Activated naive CD4-positive, alpha-beta T cell treated with anti-CD3 and anti-CD28 coated beads, Interleukin-2, amount 50 U/mL, for 16 hours (primary cell): ENCODE results near the gene HSP90AB1.
"Not testable (repeated sequence)": the region's sequence is repeated elsewhere in the genome, so short reads cannot be mapped to it uniquely, and the experiment has no call there.

ENCODE experiments used
- DNase-seq: peaks from one replicate; pipeline ENCODE4 v3.0.0-alpha.2; 2020

The HSP90AB1 gene

GRCh38 chr6:44222486-44223318, 24.2 kb upstream of the HSP90AB1 start:
- DNase-seq, result no peak

- DNase-seq, result peak; percentile 88
Observed at GRCh38 chr6:44223319-44224028, 23.4 kb upstream of the HSP90AB1 start, which contains the start of gene SLC29A1. TSS of gene SLC29A1 (plus strand) at chr6:44223595. CDS start at chr6:44227314, 3,719 bp downstream.

GRCh38 chr6:44224029-44224964, 22.6 kb upstream of the HSP90AB1 start:
- peak; percentile 34 for DNase-seq

GRCh38 chr6:44224965-44225305, 22.0 kb upstream of the HSP90AB1 start:
- DNase-seq, result no peak

GRCh38 chr6:44225579-44226325, 21.1 kb upstream of the HSP90AB1 start:
- DNase-seq, result no peak

GRCh38 chr6:44226368-44227147, 20.3 kb upstream of the HSP90AB1 start:
- DNase-seq, result no peak

- DNase-seq, result no peak
Observed at GRCh38 chr6:44227148-44227793, 19.6 kb upstream of the HSP90AB1 start.

- no peak for DNase-seq
Observed at GRCh38 chr6:44228031-44228430, 18.9 kb upstream of the HSP90AB1 start.

- DNase-seq, result no peak
Observed at GRCh38 chr6:44228433-44228832, 18.5 kb upstream of the HSP90AB1 start.

- no peak for DNase-seq
Observed at GRCh38 chr6:44228836-44229235, 18.1 kb upstream of the HSP90AB1 start.

GRCh38 chr6:44229376-44230033, 17.4 kb upstream of the HSP90AB1 start:
- no peak for DNase-seq

GRCh38 chr6:44230034-44230675, 16.7 kb upstream of the HSP90AB1 start:
- no peak for DNase-seq

- not testable (repeated sequence) for DNase-seq
Observed at GRCh38 chr6:44231426-44231825, 15.5 kb upstream of the HSP90AB1 start.

- DNase-seq, result no peak
Observed at GRCh38 chr6:44232676-44233566, 14.0 kb upstream of the HSP90AB1 start.

GRCh38 chr6:44233567-44234100, 13.3 kb upstream of the HSP90AB1 start:
- DNase-seq, result no peak

- no peak for DNase-seq
Observed at GRCh38 chr6:44234101-44235025, 12.5 kb upstream of the HSP90AB1 start.

- DNase-seq, result no peak
Observed at GRCh38 chr6:44235269-44235668, 11.6 kb upstream of the HSP90AB1 start.
